ENCODE measurements around the gene HYKK. TPM values are rescaled to one million over a fixed set of nuclear protein-coding genes. Genes with fewer than 3 reads are reported as not detected.

The HYKK gene
- 1.3 TPM for total RNA-seq (ENCODE audit: unreplicated experiment)
- long read RNA-seq = 0 reads

DNA sequence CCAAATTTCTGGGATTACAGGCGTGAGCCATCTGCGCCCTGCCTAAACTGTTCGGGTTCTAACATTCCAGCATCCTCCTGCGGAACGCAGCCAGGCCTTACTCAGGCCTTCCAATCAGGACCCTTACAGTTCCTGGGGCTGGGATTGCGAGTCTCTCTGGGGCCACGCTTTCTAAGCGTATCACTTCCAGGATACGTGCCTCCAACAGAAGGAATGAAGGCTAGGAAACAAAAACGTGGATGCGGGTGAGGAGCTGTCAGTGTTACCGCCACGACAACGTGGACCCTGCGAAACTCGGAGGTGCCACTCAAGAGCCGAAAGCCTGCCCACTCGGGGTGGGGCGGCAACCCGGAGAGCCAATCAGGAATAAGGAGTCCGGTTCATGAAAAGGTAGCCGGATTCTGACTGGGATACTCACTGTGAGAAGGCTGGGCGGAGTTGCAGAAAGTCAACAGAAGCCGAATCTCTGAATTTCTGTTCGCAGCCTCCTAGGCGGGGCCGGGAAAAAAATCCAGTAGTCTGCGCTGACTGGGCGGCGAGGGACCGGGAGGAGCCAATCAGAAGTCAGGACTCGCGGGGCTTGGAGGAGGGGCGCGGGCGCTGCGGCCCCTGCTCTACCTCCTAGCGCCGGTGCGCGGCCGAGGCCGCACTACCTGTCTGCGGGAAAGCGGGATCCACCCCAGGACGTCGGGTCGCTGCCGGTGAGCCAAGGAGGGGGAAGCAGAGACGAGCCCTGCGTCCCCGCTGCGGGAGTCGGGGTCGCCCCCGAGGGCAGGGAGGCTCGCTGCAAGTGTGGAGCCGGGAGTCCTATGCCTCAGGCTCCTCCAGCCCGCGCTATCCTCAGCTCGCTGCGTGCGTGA is at the start of gene HYKK:
Gene HYKK, plus strand, starts transcription at position 607 of the 860 bp plus-strand sequence. CDS start 5,512 bp downstream, outside the sequence.
- DNase-seq (ENCODE audit: low spot score) = peak; percentile 89
- Mint-ChIP-seq H3K4me1 (ENCODE audit: unreplicated experiment) (peaks cover 11% of the 10 kb centered on the region), H3K27ac (ENCODE audit: unreplicated experiment) (no peak within 1 kb of the TSS), H3K4me3 (ENCODE audit: unreplicated experiment) (peak within 1 kb of the TSS; percentile 90), H3K36me3 (ENCODE audit: low read depth, unreplicated experiment) (peaks cover 2% of the 10 kb centered on the region), H3K27me3 (ENCODE audit: unreplicated experiment) (peaks cover 4% of the 10 kb centered on the region), H3K9me3 (ENCODE audit: unreplicated experiment) (no peaks in the 10 kb centered on the region)
- no peak for TF ChIP-seq CTCF (IDR thresholded peaks at IDR 0.05; ENCODE audit: unreplicated experiment)

- Mint-ChIP-seq H3K36me3 (ENCODE audit: low read depth, unreplicated experiment) (peaks cover 6% of the 10 kb centered on the region), H3K9me3 (ENCODE audit: unreplicated experiment) (no peaks in the 10 kb centered on the region), H3K4me3 (ENCODE audit: unreplicated experiment) (no peak overlapping the region), H3K27me3 (ENCODE audit: unreplicated experiment) (no peaks in the 10 kb centered on the region), H3K4me1 (ENCODE audit: unreplicated experiment) (peaks cover 17% of the 10 kb centered on the region), H3K27ac (ENCODE audit: unreplicated experiment) (peak overlapping the region; percentile 91)
- DNase-seq (ENCODE audit: low spot score) = no peak
- TF ChIP-seq CTCF (IDR thresholded peaks at IDR 0.05; ENCODE audit: unreplicated experiment) = no peak
Observed at GRCh38 chr15:78460737-78461136, 46.6 kb upstream of the HYKK start.

DNA sequence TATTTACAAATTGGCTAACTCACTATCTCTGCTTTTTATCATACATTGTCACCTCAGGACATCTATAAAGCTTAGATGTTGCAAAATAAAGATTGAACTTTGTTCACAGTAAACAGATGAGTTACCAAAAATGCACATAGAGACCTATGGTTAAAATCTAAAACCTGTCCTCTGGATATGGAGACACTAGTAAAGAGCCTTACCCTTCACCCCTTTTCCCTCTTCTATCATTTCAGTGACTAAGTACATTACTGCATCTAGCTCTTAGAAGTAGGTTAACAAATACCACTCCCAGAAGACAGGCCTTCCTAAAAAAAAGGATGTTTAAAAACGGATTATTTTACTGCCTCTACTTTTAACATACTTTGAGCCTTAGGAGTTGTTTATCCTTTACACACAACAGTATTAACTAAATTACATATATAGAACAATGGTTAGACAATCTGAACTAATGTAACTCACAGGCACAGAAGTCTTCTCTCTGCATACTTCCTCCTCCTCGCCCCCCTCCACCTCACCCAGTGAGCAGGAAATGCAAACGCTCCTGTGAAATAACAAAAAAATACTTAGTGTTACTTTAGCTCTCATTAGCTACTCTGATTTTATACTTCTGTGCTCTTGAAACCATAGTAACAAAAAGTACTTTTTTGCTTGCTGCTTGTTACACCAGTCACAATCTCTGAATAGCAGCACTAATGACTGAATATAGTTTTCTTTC is 46.0 kb upstream of the HYKK start:
- Mint-ChIP-seq H3K27ac (ENCODE audit: unreplicated experiment) (peak overlapping the region; percentile 91), H3K36me3 (ENCODE audit: low read depth, unreplicated experiment) (peaks cover 6% of the 10 kb centered on the region)

GRCh38 chr15:78469031-78469430 is 38.3 kb upstream of the HYKK start:
- H3K4me1 Mint-ChIP-seq (ENCODE audit: unreplicated experiment) = no peaks in the 10 kb centered on the region
- no peaks in the 10 kb centered on the region for H3K27me3 Mint-ChIP-seq (ENCODE audit: unreplicated experiment)
- TF ChIP-seq CTCF (IDR thresholded peaks at IDR 0.05; ENCODE audit: unreplicated experiment) = no peak
- H3K27ac Mint-ChIP-seq (ENCODE audit: unreplicated experiment) = no peak overlapping the region
- H3K36me3 Mint-ChIP-seq (ENCODE audit: low read depth, unreplicated experiment) = peaks cover 9% of the 10 kb centered on the region
- DNase-seq (ENCODE audit: low spot score) = no peak
- H3K4me3 Mint-ChIP-seq (ENCODE audit: unreplicated experiment) = no peak overlapping the region
- no peaks in the 10 kb centered on the region for H3K9me3 Mint-ChIP-seq (ENCODE audit: unreplicated experiment)

More for the DNA sequence above, 46.0 kb upstream of the HYKK start:
- Mint-ChIP-seq H3K27me3 (ENCODE audit: unreplicated experiment) (no peaks in the 10 kb centered on the region), H3K9me3 (ENCODE audit: unreplicated experiment) (no peaks in the 10 kb centered on the region), H3K4me1 (ENCODE audit: unreplicated experiment) (peaks cover 17% of the 10 kb centered on the region), H3K4me3 (ENCODE audit: unreplicated experiment) (no peak overlapping the region)
- DNase-seq (ENCODE audit: low spot score) = no peak
- TF ChIP-seq CTCF (IDR thresholded peaks at IDR 0.05; ENCODE audit: unreplicated experiment) = no peak

All from endothelial cell (in vitro differentiated cells).